ENCODE results near the gene IGF1. TPM values are rescaled to one million over a fixed set of nuclear protein-coding genes. Genes with fewer than 3 reads are reported as not detected.
"Not testable (repeated sequence)": the region's sequence is repeated elsewhere in the genome, so short reads cannot be mapped to it uniquely, and the experiment has no call there.

Gene IGF1
- total RNA-seq, 1 experiment from 2014 or later = not detected

- H3K27me3 ChIP-seq = no peaks in the 10 kb centered on the region
- no peak overlapping the region for H3K4me3 ChIP-seq
- H3K9me3 ChIP-seq = no peaks in the 10 kb centered on the region
- no peak for DNase-seq
- no peaks in the 10 kb centered on the region for H3K36me3 ChIP-seq
Observed at GRCh38 chr12:102474438-102475064, 5.8 kb downstream of the IGF1 start.

DNA sequence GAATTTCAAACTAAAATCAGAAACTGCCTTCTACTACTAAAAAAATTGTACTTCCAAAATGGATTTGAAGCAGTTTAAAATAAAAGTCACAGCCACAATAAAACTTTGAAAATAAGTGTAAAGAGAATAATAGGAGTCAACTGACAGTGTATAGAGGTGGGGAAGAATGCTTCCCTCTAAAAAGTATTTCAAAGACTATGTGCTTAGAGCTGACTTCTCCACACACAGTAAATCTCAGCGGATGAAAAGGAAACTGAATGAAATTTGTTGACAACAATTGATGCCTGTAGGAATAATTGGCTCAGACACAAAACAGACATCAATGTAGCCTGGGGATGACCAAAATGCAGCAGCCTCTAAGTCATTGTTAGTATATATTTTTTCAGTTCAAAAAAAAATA, 7.9 kb downstream of the IGF1 start:
- H3K27me3 ChIP-seq = no peaks in the 10 kb centered on the region

DNA sequence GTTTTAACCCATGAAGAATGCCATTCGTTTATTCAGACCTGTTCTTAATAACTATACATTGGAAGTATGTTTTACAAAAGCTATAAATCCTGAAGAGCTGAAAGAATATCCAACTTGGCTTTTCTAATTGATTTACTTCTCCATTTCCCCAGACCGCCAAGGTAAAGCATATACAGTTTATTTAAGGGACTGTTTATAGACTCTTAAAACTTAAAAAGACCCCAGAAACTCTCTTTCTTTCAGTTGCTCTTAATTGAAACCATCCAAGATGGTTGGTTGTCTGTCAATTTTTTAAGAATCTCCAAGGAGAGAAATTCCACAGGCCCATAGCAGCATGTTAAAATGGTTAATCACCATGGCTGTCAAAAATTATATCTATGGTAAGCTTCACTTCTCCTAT, 8.8 kb downstream of the IGF1 start:
- no peak for DNase-seq
- Histone ChIP-seq H3K4me3 (no peak overlapping the region), H3K27me3 (no peaks in the 10 kb centered on the region), H3K9me3 (no peaks in the 10 kb centered on the region), H3K36me3 (no peaks in the 10 kb centered on the region)

More for the DNA sequence above, 7.9 kb downstream of the IGF1 start:
- Histone ChIP-seq H3K9me3 (no peaks in the 10 kb centered on the region), H3K4me3 (no peak overlapping the region), H3K36me3 (no peaks in the 10 kb centered on the region)
- DNase-seq = no peak

GRCh38 chr12:102470945-102471344, 9.4 kb downstream of the IGF1 start:
- Histone ChIP-seq H3K9me3 (no peaks in the 10 kb centered on the region), H3K27me3 (no peaks in the 10 kb centered on the region), H3K36me3 (no peaks in the 10 kb centered on the region), H3K4me3 (no peak overlapping the region)
- no peak for DNase-seq

DNA sequence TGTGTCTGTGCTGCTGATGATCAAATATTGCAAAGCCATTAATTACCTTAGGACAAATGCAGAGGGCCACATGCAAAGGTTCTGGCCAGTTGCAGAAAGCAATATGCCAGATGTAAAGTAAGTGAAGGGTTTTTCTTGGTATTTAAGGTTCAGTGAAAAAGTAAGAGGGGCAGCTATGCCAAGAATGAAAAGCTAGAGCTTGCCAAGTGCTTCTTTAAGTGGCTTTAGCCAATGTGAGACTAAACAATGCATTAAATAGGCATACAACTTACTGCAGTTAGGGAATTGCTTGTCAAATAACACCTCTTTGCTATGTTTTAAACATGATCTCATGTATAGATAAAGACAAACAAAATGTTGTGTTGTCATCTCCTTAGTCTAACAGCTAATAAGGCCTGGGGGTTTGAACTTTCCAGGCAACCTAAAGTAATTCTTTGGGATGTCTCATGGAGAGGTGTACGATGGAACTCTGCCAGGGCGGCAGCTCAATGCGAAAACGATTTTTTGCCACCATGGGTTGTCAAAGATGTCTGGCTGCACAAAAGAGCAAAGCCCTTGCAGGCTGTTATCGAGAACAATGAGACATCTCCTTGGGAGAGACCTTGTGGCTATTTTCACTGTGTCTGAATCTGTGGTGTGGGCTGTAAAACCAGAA, 12.0 kb downstream of the IGF1 start:
- H3K4me3 ChIP-seq = no peak overlapping the region
- H3K9me3 ChIP-seq = 0 out of 2 replicates have a peak, but pooled peaks cover 2% of the 10 kb centered on the region
- H3K36me3 ChIP-seq = no peaks in the 10 kb centered on the region
- DNase-seq = no peak
- no peaks in the 10 kb centered on the region for H3K27me3 ChIP-seq

DNA sequence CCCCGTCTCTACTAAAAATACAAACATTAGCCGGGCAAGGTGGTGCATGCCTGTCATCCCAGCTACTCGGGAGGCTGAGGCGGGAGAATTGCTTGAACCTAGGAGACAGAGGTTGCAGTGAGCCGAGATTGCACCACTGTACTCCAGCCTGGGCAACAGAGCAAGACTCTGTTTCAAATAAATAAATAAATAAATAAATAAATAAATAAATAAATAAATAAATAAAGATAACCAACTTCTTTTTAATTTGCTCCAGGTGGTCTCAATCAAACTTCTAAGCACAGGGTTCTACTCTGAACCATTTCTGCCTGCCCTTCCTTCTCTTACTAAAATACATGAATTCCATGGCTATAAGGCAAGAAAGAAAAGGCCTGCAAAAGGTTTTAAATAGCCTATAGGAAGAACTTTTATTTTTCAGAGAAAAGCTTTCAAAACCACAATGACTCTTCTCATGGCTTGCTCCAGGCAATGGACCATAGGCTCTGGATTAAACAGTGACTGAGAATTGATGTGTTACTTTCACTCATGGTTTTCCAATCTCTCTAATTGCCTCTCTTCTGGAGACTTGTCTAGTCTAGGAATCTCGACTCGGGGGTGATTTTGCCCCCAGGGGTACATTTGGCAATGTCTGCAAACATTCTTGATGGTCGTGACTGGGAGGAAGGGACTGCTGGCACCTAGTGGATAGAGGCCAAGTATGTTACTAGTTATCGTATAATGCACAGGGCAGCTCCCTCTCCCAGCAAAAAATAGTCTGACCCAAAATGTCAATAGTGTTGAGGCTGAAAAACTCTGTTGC, 14.4 kb downstream of the IGF1 start:
- no peaks in the 10 kb centered on the region for H3K36me3 ChIP-seq
- H3K27me3 ChIP-seq = no peaks in the 10 kb centered on the region
- H3K9me3 ChIP-seq = 0 out of 2 replicates have a peak, but pooled peaks cover 2% of the 10 kb centered on the region
- DNase-seq = no peak
- H3K4me3 ChIP-seq = no peak overlapping the region

DNA sequence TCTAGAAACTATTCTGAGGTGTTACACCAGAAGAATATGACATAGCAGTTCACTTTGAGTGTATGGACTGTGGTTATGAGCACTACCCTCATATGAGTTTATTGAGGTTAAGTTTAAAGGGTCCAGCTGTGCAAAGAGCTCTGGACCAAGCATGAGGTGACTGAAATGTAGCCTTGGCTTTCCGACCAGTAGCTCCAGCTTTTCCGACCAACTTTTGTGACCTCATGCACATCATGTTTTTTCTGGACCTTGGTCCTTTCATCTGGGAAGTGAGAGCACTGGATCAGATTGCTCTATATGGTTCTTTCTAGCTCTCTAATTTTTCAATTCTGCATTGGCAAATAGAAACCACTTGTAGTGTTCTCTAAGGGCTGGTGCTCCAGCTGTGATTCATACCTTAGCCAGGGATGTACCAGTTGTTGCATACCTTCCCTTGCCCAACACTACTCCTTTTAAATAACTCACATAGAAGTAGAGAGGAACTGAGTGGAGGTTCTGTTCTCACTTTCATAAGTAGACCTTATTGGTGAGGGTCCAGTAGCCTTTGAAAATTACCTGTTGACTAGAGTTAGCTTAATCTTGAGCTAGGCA, 16.6 kb downstream of the IGF1 start:
- Histone ChIP-seq H3K36me3 (no peaks in the 10 kb centered on the region), H3K4me3 (no peak overlapping the region), H3K27me3 (no peaks in the 10 kb centered on the region), H3K9me3 (0 out of 2 replicates have a peak, but pooled peaks cover 2% of the 10 kb centered on the region)
- no peak for DNase-seq

- no peaks in the 10 kb centered on the region for H3K36me3 ChIP-seq
- no peak overlapping the region for H3K4me3 ChIP-seq
- DNase-seq = no peak
- 0 out of 2 replicates have a peak, but pooled peaks cover 2% of the 10 kb centered on the region for H3K9me3 ChIP-seq
- no peaks in the 10 kb centered on the region for H3K27me3 ChIP-seq
Observed at GRCh38 chr12:102462795-102463465, 17.4 kb downstream of the IGF1 start.

DNA sequence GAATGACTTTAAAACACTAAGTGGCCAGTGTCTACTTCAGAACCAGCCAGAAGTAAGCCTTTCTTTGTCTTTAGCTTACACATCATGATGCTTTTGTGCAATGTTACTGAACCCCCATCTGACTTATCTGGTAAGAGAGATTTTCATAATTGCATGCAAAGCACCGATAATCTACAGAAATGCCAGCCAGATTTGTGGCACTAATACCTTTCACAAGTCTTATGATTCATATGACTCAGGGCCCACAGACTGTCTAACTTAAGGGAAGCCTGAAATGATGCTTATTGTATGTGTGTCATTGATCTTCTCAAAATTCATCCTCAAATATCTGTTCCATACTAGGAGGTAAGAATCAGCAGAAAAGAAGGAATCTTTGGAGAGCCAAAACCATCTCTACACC, 18.0 kb downstream of the IGF1 start:
- Histone ChIP-seq H3K4me3 (no peak overlapping the region), H3K36me3 (no peaks in the 10 kb centered on the region), H3K9me3 (0 out of 2 replicates have a peak, but pooled peaks cover 2% of the 10 kb centered on the region), H3K27me3 (no peaks in the 10 kb centered on the region)
- DNase-seq = no peak

- no peaks in the 10 kb centered on the region for H3K36me3 ChIP-seq
- no peak overlapping the region for H3K4me3 ChIP-seq
- no peak for DNase-seq
- 0 out of 2 replicates have a peak, but pooled peaks cover 2% of the 10 kb centered on the region for H3K9me3 ChIP-seq
- H3K27me3 ChIP-seq = no peaks in the 10 kb centered on the region
Observed at GRCh38 chr12:102461501-102461900, 18.9 kb downstream of the IGF1 start.

- no peak for DNase-seq
- Histone ChIP-seq H3K36me3 (no peaks in the 10 kb centered on the region), H3K4me3 (no peak overlapping the region)
Observed at GRCh38 chr12:102459314-102459713, 21.0 kb downstream of the IGF1 start.

GRCh38 chr12:102454808-102455760, 25.3 kb downstream of the IGF1 start:
- H3K9me3 ChIP-seq = no peaks in the 10 kb centered on the region
- H3K36me3 ChIP-seq = no peaks in the 10 kb centered on the region
- no peak for DNase-seq
- H3K4me3 ChIP-seq = no peak overlapping the region
- no peaks in the 10 kb centered on the region for H3K27me3 ChIP-seq

More at GRCh38 chr12:102459314-102459713, 21.0 kb downstream of the IGF1 start:
- H3K9me3 ChIP-seq = 0 out of 2 replicates have a peak, but pooled peaks cover under 1% of the 10 kb centered on the region
- H3K27me3 ChIP-seq = no peaks in the 10 kb centered on the region

DNA sequence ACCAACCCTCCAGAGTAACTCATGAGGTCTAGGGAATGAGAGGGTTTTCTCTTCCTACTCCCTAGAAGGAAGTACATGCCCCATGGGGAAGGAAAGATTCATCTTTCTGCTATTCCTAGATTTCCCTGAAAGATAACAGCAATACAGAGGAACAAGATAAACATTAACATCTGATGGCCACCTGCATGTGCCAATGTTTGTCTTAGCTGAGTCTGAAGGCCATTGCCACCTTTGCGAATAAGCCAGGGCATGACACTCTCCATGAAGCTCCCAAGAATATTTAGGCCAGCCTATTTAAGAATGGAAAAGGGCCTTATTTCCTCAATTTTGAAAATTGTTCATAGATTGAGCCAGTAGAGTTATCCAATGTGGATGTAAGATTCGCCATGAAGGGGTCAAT, 26.0 kb downstream of the IGF1 start:
- Histone ChIP-seq H3K27me3 (no peaks in the 10 kb centered on the region), H3K9me3 (no peaks in the 10 kb centered on the region), H3K4me3 (no peak overlapping the region), H3K36me3 (no peaks in the 10 kb centered on the region)
- DNase-seq = no peak

GRCh38 chr12:102452605-102453004, 27.8 kb downstream of the IGF1 start:
- Histone ChIP-seq H3K4me3 (no peak overlapping the region), H3K36me3 (no peaks in the 10 kb centered on the region)
- DNase-seq = no peak

GRCh38 chr12:102449018-102449417, 31.3 kb downstream of the IGF1 start:
- not testable (repeated sequence) for H3K36me3 ChIP-seq, DNase-seq, H3K9me3 ChIP-seq, H3K4me3 ChIP-seq, H3K27me3 ChIP-seq

More at GRCh38 chr12:102452605-102453004, 27.8 kb downstream of the IGF1 start:
- Histone ChIP-seq H3K27me3 (no peaks in the 10 kb centered on the region), H3K9me3 (no peaks in the 10 kb centered on the region)

Measured in MG63 (cell line).